ENCODE measurements around the gene CDK6.

GRCh38 chr7:92841192-92841591, 4.8 kb upstream of the CDK6 start:
- TF ChIP-seq, protein P1, sequence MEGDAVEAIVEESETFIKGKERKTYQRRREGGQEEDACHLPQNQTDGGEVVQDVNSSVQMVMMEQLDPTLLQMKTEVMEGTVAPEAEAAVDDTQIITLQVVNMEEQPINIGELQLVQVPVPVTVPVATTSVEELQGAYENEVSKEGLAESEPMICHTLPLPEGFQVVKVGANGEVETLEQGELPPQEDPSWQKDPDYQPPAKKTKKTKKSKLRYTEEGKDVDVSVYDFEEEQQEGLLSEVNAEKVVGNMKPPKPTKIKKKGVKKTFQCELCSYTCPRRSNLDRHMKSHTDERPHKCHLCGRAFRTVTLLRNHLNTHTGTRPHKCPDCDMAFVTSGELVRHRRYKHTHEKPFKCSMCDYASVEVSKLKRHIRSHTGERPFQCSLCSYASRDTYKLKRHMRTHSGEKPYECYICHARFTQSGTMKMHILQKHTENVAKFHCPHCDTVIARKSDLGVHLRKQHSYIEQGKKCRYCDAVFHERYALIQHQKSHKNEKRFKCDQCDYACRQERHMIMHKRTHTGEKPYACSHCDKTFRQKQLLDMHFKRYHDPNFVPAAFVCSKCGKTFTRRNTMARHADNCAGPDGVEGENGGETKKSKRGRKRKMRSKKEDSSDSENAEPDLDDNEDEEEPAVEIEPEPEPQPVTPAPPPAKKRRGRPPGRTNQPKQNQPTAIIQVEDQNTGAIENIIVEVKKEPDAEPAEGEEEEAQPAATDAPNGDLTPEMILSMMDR (IDR thresholded peaks at IDR 0.05; ENCODE audit: low read depth, low read length) = no peak
- no peak for TF ChIP-seq EZH2phosphoT487 (IDR thresholded peaks at IDR 0.05; ENCODE audit: low read depth)

Data from OCI-LY3 (cell line).